Measurements from ENCODE around the gene SMG1. TPM values are rescaled to one million over a fixed set of nuclear protein-coding genes. Genes with fewer than 3 reads are reported as not detected.

SMG1 gene
- total RNA-seq, 2 experiments from 2014 or later, result 120 to 127 TPM

- Mint-ChIP-seq H3K4me1 (ENCODE audit: low read depth) (peaks cover 6% of the 10 kb centered on the region), H3K27ac (no peak overlapping the region), H3K27me3 (peaks cover 8% of the 10 kb centered on the region), H3K9me3 (no peaks in the 10 kb centered on the region), H3K4me3 (no peak overlapping the region), H3K36me3 (ENCODE audit: low read depth) (no peaks in the 10 kb centered on the region)
- DNase-seq (no peak), ATAC-seq (ENCODE audit: poor library complexity) (no peak)
- peaks cover 14% of the 10 kb centered on the region for H3K4me1 ChIP-seq (ENCODE audit: insufficient read depth, low read length)
- ChIA-PET CTCF (no interaction called here), POLR2A (no interaction called here)
- H3K9me3 ChIP-seq (ENCODE audit: control insufficient read depth in 1 of 2, insufficient read depth in 1 of 2, low read length in 2 of 2), result no peaks in the 10 kb centered on the region
- H3K27me3 ChIP-seq (ENCODE audit: control insufficient read depth in 1 of 2, insufficient read depth in 2 of 2, low read length in 2 of 2), result no peaks in the 10 kb centered on the region
- H3K36me3 ChIP-seq (ENCODE audit: insufficient read depth, low read length), result no peaks in the 10 kb centered on the region
- no peak overlapping the region for H3K27ac ChIP-seq (ENCODE audit: low read depth in 1 of 2, low read length in 2 of 2)
- intact Hi-C loops (cut with DNase I, micrococcal nuclease), result no loop called here
- TF ChIP-seq CTCF (IDR thresholded peaks at IDR 0.05), result no peak
- H3K4me3 ChIP-seq (ENCODE audit: low read length), result no peak overlapping the region
Measured at GRCh38 chr16:18953547-18953946, 27.3 kb upstream of the SMG1 start.

GRCh38 chr16:18950469-18951185, 24.4 kb upstream of the SMG1 start:
- CTCF ChIA-PET, result no interaction called here

GRCh38 chr16:18948372-18949020, 22.3 kb upstream of the SMG1 start:
- Mint-ChIP-seq H3K9me3 (no peaks in the 10 kb centered on the region), H3K27me3 (no peaks in the 10 kb centered on the region), H3K36me3 (ENCODE audit: low read depth) (no peaks in the 10 kb centered on the region), H3K4me1 (ENCODE audit: low read depth) (peaks cover 11% of the 10 kb centered on the region), H3K27ac (no peak overlapping the region), H3K4me3 (no peak overlapping the region)
- H3K9me3 ChIP-seq (ENCODE audit: control insufficient read depth in 1 of 2, insufficient read depth in 1 of 2, low read length in 2 of 2), result no peaks in the 10 kb centered on the region
- no peak overlapping the region for H3K4me3 ChIP-seq (ENCODE audit: low read length)
- no peaks in the 10 kb centered on the region for H3K36me3 ChIP-seq (ENCODE audit: insufficient read depth, low read length)
- H3K4me1 ChIP-seq (ENCODE audit: insufficient read depth, low read length), result peaks cover 19% of the 10 kb centered on the region
- no peaks in the 10 kb centered on the region for H3K27me3 ChIP-seq (ENCODE audit: control insufficient read depth in 1 of 2, insufficient read depth in 2 of 2, low read length in 2 of 2)
- TF ChIP-seq CTCF (IDR thresholded peaks at IDR 0.05), result no peak
- DNase-seq, result no peak
- intact Hi-C loops (cut with DNase I, micrococcal nuclease), result loop anchor here in 1 of 2 experiments (2.0 to 10.0 kb wide), 2 partner anchors 30 to 54 kb away; no protein-coding TSS in a partner anchor
- H3K27ac ChIP-seq (ENCODE audit: low read depth in 1 of 2, low read length in 2 of 2), result no peak overlapping the region
- no peak for ATAC-seq (ENCODE audit: poor library complexity)
- ChIA-PET CTCF (no interaction called here), POLR2A (no interaction called here)

More at GRCh38 chr16:18950469-18951185, 24.4 kb upstream of the SMG1 start:
- DNase-seq (peak in 1 of 14 experiments; percentile 26), ATAC-seq (ENCODE audit: poor library complexity) (no peak)
- Mint-ChIP-seq H3K4me3 (no peak overlapping the region), H3K27me3 (peaks cover 5% of the 10 kb centered on the region), H3K4me1 (ENCODE audit: low read depth) (peaks cover 11% of the 10 kb centered on the region), H3K9me3 (no peaks in the 10 kb centered on the region), H3K36me3 (ENCODE audit: low read depth) (no peaks in the 10 kb centered on the region), H3K27ac (no peak overlapping the region)
- intact Hi-C loops (cut with DNase I, micrococcal nuclease), result no loop called here
- POLR2A ChIA-PET, result no interaction called here
- no peak overlapping the region for H3K27ac ChIP-seq (ENCODE audit: low read depth in 1 of 2, low read length in 2 of 2)
- no peaks in the 10 kb centered on the region for H3K27me3 ChIP-seq (ENCODE audit: control insufficient read depth in 1 of 2, insufficient read depth in 2 of 2, low read length in 2 of 2)
- no peak for TF ChIP-seq CTCF (IDR thresholded peaks at IDR 0.05)
- H3K9me3 ChIP-seq (ENCODE audit: control insufficient read depth in 1 of 2, insufficient read depth in 1 of 2, low read length in 2 of 2), result no peaks in the 10 kb centered on the region
- H3K4me1 ChIP-seq (ENCODE audit: insufficient read depth, low read length), result peaks cover 20% of the 10 kb centered on the region
- H3K36me3 ChIP-seq (ENCODE audit: insufficient read depth, low read length), result no peaks in the 10 kb centered on the region
- no peak overlapping the region for H3K4me3 ChIP-seq (ENCODE audit: low read length)
